Measurements from ENCODE around the gene CEMP1. TPM values are rescaled to one million over a fixed set of nuclear protein-coding genes. Genes with fewer than 3 reads are reported as not detected.
A peak's percentile ranks its signal among the peaks of the same experiment; 100 is the strongest.

Gene CEMP1
- total RNA-seq, 1 donor from 2014 or later: 0.62 TPM

- no peak overlapping the region for H3K27ac Mint-ChIP-seq
- no peak for DNase-seq (ENCODE audit: low spot score, unreplicated experiment)
- no peaks in the 10 kb centered on the region for H3K27me3 Mint-ChIP-seq
- no peaks in the 10 kb centered on the region for H3K9me3 Mint-ChIP-seq (ENCODE audit: low read depth)
- H3K4me3 Mint-ChIP-seq (ENCODE audit: low read depth): no peak overlapping the region
- peaks cover 3% of the 10 kb centered on the region for H3K36me3 Mint-ChIP-seq (ENCODE audit: insufficient read depth)
- TF ChIP-seq, protein P1, sequence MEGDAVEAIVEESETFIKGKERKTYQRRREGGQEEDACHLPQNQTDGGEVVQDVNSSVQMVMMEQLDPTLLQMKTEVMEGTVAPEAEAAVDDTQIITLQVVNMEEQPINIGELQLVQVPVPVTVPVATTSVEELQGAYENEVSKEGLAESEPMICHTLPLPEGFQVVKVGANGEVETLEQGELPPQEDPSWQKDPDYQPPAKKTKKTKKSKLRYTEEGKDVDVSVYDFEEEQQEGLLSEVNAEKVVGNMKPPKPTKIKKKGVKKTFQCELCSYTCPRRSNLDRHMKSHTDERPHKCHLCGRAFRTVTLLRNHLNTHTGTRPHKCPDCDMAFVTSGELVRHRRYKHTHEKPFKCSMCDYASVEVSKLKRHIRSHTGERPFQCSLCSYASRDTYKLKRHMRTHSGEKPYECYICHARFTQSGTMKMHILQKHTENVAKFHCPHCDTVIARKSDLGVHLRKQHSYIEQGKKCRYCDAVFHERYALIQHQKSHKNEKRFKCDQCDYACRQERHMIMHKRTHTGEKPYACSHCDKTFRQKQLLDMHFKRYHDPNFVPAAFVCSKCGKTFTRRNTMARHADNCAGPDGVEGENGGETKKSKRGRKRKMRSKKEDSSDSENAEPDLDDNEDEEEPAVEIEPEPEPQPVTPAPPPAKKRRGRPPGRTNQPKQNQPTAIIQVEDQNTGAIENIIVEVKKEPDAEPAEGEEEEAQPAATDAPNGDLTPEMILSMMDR (IDR thresholded peaks at IDR 0.05; ENCODE audit: unreplicated experiment): no peak
- no peaks in the 10 kb centered on the region for H3K4me1 Mint-ChIP-seq (ENCODE audit: low read depth)
These were observed 29.0 kb downstream of the CEMP1 start for GRCh38 chr16:2501946-2502895.

- Mint-ChIP-seq H3K27ac (no peak overlapping the region), H3K4me1 (ENCODE audit: low read depth) (no peaks in the 10 kb centered on the region), H3K9me3 (ENCODE audit: low read depth) (no peaks in the 10 kb centered on the region), H3K27me3 (no peaks in the 10 kb centered on the region), H3K4me3 (ENCODE audit: low read depth) (peak overlapping the region; percentile 19), H3K36me3 (ENCODE audit: insufficient read depth) (peaks cover 3% of the 10 kb centered on the region)
- TF ChIP-seq, protein P1 (IDR thresholded peaks at IDR 0.05; ENCODE audit: unreplicated experiment): peak; percentile 99
- peak; percentile 90 for DNase-seq (ENCODE audit: low spot score, unreplicated experiment)
These were observed 30.1 kb downstream of the CEMP1 start for GRCh38 chr16:2500918-2501750.

GRCh38 chr16:2500430-2500917 is 30.7 kb downstream of the CEMP1 start:
- Mint-ChIP-seq H3K27me3 (no peaks in the 10 kb centered on the region), H3K27ac (no peak overlapping the region), H3K4me3 (ENCODE audit: low read depth) (no peak overlapping the region), H3K9me3 (ENCODE audit: low read depth) (no peaks in the 10 kb centered on the region), H3K36me3 (ENCODE audit: insufficient read depth) (peaks cover 3% of the 10 kb centered on the region), H3K4me1 (ENCODE audit: low read depth) (no peaks in the 10 kb centered on the region)
- TF ChIP-seq, protein P1 (IDR thresholded peaks at IDR 0.05; ENCODE audit: unreplicated experiment): no peak
- no peak for DNase-seq (ENCODE audit: low spot score, unreplicated experiment)

- H3K27ac Mint-ChIP-seq: no peak overlapping the region
- H3K4me3 Mint-ChIP-seq (ENCODE audit: low read depth): no peak overlapping the region
- peaks cover 3% of the 10 kb centered on the region for H3K36me3 Mint-ChIP-seq (ENCODE audit: insufficient read depth)
- H3K27me3 Mint-ChIP-seq: no peaks in the 10 kb centered on the region
- TF ChIP-seq, protein P1 (IDR thresholded peaks at IDR 0.05; ENCODE audit: unreplicated experiment): no peak
- no peaks in the 10 kb centered on the region for H3K9me3 Mint-ChIP-seq (ENCODE audit: low read depth)
- no peak for DNase-seq (ENCODE audit: low spot score, unreplicated experiment)
- H3K4me1 Mint-ChIP-seq (ENCODE audit: low read depth): no peaks in the 10 kb centered on the region
These were observed 31.2 kb downstream of the CEMP1 start for GRCh38 chr16:2499890-2500429.

- TF ChIP-seq, protein P1 (IDR thresholded peaks at IDR 0.05; ENCODE audit: unreplicated experiment): no peak
- no peak overlapping the region for H3K27ac Mint-ChIP-seq
- no peak overlapping the region for H3K4me3 Mint-ChIP-seq (ENCODE audit: low read depth)
- DNase-seq (ENCODE audit: low spot score, unreplicated experiment): no peak
- H3K4me1 Mint-ChIP-seq (ENCODE audit: low read depth): no peaks in the 10 kb centered on the region
- H3K36me3 Mint-ChIP-seq (ENCODE audit: insufficient read depth): peaks cover 1% of the 10 kb centered on the region
- H3K27me3 Mint-ChIP-seq: no peaks in the 10 kb centered on the region
- H3K9me3 Mint-ChIP-seq (ENCODE audit: low read depth): no peaks in the 10 kb centered on the region
These were observed 31.8 kb downstream of the CEMP1 start for GRCh38 chr16:2499454-2499853.

Data from progenitor cell of endocrine pancreas (in vitro differentiated cells).